HepG2 (cell line): ENCODE measurements around the gene USP5. TPM values are rescaled to one million over a fixed set of nuclear protein-coding genes. Genes with fewer than 3 reads are reported as not detected.
A peak's percentile ranks its signal among the peaks of the same experiment; 100 is the strongest.

ENCODE experiments used
- CERS6 ChIP-seq: sonication (generic); formaldehyde crosslinking; IDR thresholded peaks from 2 replicates; pipeline ENCODE4 v1.5.0; 2020; ENCODE audit warnings: missing genetic modification reagents
- CREB3 ChIP-seq: sonication (generic); formaldehyde crosslinking; IDR thresholded peaks from 2 replicates; pipeline ENCODE4 v1.5.0; 2020; ENCODE audit warnings: missing genetic modification reagents
- EED ChIP-seq: sonication (generic); formaldehyde crosslinking; IDR thresholded peaks from 2 replicates; pipeline ENCODE4 v1.5.0; 2020; ENCODE audit warnings: mild to moderate bottlenecking, missing genetic modification reagents
- GFI1 ChIP-seq: sonication (generic); formaldehyde crosslinking; IDR thresholded peaks from 2 replicates; pipeline ENCODE4 v1.5.0; 2020; ENCODE audit warnings: missing genetic modification reagents, mild to moderate bottlenecking, borderline replicate concordance
- HNRNPH1 ChIP-seq: fragments of 200-400 bp; formaldehyde crosslinking; optimal IDR thresholded peaks from 2 replicates; pipeline ENCODE3; 2017; ENCODE audit warnings: mild to moderate bottlenecking, low read depth, low read length
- IKZF1 ChIP-seq: fragments of 450-650 bp; IDR thresholded peaks from 2 replicates; pipeline ENCODE4 v1.7.1; 2016
- JUND ChIP-seq: sonication (generic); formaldehyde crosslinking; IDR thresholded peaks from 2 replicates; pipeline ENCODE4 v1.8.0; 2022; ENCODE audit warnings: mild to moderate bottlenecking, missing genetic modification reagents
- NFIB ChIP-seq: sonication (generic); formaldehyde crosslinking; IDR thresholded peaks from 2 replicates; pipeline ENCODE4 v1.9.0; 2021; ENCODE audit warnings: missing genetic modification reagents, mild to moderate bottlenecking, borderline replicate concordance
- NR3C1 ChIP-seq: sonication (generic); formaldehyde crosslinking; IDR thresholded peaks from 2 replicates; pipeline ENCODE4 v1.4.0; 2020; ENCODE audit warnings: missing genetic modification reagents
- PRPF4 ChIP-seq: fragments of 200-400 bp; formaldehyde crosslinking; IDR thresholded peaks from 2 replicates; pipeline ENCODE4 v1.6.1; 2016; ENCODE audit warnings: low read length, low read depth; ENCODE audit not compliant: poor library complexity, severe bottlenecking
- SP5 ChIP-seq: IDR thresholded peaks from 2 replicates; pipeline ENCODE4 v1.6.1; 2016; ENCODE audit warnings: low read depth, borderline replicate concordance
- TBX2 ChIP-seq: sonication (generic); formaldehyde crosslinking; IDR thresholded peaks from 2 replicates; pipeline ENCODE4 v1.5.0; 2020; ENCODE audit warnings: missing genetic modification reagents, mild to moderate bottlenecking, borderline replicate concordance
- TEAD3 ChIP-seq: optimal IDR thresholded peaks from 2 replicates; pipeline ENCODE3; 2016; ENCODE audit warnings: borderline replicate concordance
- ZNF503 ChIP-seq: sonication (generic); formaldehyde crosslinking; IDR thresholded peaks from 2 replicates; pipeline ENCODE4 v1.4.0; 2020; ENCODE audit warnings: missing genetic modification reagents
- ZNF549 ChIP-seq: sonication (generic); formaldehyde crosslinking; IDR thresholded peaks from 2 replicates; pipeline ENCODE4 v1.5.0; 2020; ENCODE audit warnings: missing genetic modification reagents
- ZNF562 ChIP-seq: sonication (generic); formaldehyde crosslinking; IDR thresholded peaks from 2 replicates; pipeline ENCODE4 v1.8.0; 2022; ENCODE audit warnings: missing genetic modification reagents, borderline replicate concordance
- ZNF674 ChIP-seq: sonication (generic); formaldehyde crosslinking; IDR thresholded peaks from 2 replicates; pipeline ENCODE4 v1.5.0; 2020; ENCODE audit warnings: low read depth, mild to moderate bottlenecking, missing genetic modification reagents
- ZNF878 ChIP-seq: sonication (generic); formaldehyde crosslinking; IDR thresholded peaks from 2 replicates; pipeline ENCODE4 v1.8.1; 2023; ENCODE audit warnings: mild to moderate bottlenecking, missing genetic modification reagents, moderate library complexity
- polyA plus RNA-seq, 8 experiments: library from polyadenylated mRNA; depleted of rRNA in 3 of 8; stranded (reverse) in 7 of 8; unstranded in 1 of 8; fragments of >200 nt; fragmentation: Illumina TruSeq in 4 of 8; extraction: Trizol in 4 of 8; gene quantifications; 2 replicates each; pipeline versions ENCODE4 v1.2.1 to v1.2.3, GENCODE V29; 2011 to 2016; ENCODE audit warnings: low read depth in 4 of 8, missing spikeins in 1 of 8, mixed read lengths in 1 of 8; ENCODE audit not compliant: insufficient read depth in 1 of 8
- total RNA-seq, 5 experiments: library from RNA; depleted of rRNA; stranded (reverse); fragments of >200 nt; fragmentation: Illumina TruSeq; extraction: Trizol; gene quantifications; 2 replicates each; pipeline ENCODE4 v1.2.3, GENCODE V29; 2016; ENCODE audit warnings: low read depth in 1 of 5
- TF ChIP-seq, protein P1 (sequence below): sonication (generic); formaldehyde crosslinking; IDR thresholded peaks from 2 replicates; pipeline ENCODE4 v1.4.0; 2020; ENCODE audit warnings: missing genetic modification reagents

The USP5 gene
- total and polyA plus RNA-seq, 2 of the 13 experiments (the other 11 are each of a cell fraction or from before 2014, with no cell fraction given) = 39.6 to 56.0 TPM

GRCh38 chr12:6828781-6829535, 23.0 kb upstream of the USP5 start (continued):
- TF ChIP-seq TBX2 (CRISPR knock-in tag) (peak; percentile 18), GFI1 (no peak), ZNF549 (CRISPR knock-in tag) (no peak), ZNF674 (CRISPR knock-in tag) (no peak), JUND (CRISPR knock-in tag) (no peak), ZNF878 (no peak), ZNF562 (CRISPR knock-in tag) (no peak), CREB3 (CRISPR knock-in tag) (no peak), NFIB (CRISPR knock-in tag) (no peak), CERS6 (CRISPR knock-in tag) (no peak), EED (CRISPR knock-in tag) (peak; percentile 85), HNRNPH1 (no peak), PRPF4 (no peak), NR3C1 (CRISPR knock-in tag) (no peak), TEAD3 (no peak), SP5 (CRISPR knock-in tag) (no peak), IKZF1 (no peak), ZNF503 (CRISPR knock-in tag) (no peak)
- TF ChIP-seq, protein P1, sequence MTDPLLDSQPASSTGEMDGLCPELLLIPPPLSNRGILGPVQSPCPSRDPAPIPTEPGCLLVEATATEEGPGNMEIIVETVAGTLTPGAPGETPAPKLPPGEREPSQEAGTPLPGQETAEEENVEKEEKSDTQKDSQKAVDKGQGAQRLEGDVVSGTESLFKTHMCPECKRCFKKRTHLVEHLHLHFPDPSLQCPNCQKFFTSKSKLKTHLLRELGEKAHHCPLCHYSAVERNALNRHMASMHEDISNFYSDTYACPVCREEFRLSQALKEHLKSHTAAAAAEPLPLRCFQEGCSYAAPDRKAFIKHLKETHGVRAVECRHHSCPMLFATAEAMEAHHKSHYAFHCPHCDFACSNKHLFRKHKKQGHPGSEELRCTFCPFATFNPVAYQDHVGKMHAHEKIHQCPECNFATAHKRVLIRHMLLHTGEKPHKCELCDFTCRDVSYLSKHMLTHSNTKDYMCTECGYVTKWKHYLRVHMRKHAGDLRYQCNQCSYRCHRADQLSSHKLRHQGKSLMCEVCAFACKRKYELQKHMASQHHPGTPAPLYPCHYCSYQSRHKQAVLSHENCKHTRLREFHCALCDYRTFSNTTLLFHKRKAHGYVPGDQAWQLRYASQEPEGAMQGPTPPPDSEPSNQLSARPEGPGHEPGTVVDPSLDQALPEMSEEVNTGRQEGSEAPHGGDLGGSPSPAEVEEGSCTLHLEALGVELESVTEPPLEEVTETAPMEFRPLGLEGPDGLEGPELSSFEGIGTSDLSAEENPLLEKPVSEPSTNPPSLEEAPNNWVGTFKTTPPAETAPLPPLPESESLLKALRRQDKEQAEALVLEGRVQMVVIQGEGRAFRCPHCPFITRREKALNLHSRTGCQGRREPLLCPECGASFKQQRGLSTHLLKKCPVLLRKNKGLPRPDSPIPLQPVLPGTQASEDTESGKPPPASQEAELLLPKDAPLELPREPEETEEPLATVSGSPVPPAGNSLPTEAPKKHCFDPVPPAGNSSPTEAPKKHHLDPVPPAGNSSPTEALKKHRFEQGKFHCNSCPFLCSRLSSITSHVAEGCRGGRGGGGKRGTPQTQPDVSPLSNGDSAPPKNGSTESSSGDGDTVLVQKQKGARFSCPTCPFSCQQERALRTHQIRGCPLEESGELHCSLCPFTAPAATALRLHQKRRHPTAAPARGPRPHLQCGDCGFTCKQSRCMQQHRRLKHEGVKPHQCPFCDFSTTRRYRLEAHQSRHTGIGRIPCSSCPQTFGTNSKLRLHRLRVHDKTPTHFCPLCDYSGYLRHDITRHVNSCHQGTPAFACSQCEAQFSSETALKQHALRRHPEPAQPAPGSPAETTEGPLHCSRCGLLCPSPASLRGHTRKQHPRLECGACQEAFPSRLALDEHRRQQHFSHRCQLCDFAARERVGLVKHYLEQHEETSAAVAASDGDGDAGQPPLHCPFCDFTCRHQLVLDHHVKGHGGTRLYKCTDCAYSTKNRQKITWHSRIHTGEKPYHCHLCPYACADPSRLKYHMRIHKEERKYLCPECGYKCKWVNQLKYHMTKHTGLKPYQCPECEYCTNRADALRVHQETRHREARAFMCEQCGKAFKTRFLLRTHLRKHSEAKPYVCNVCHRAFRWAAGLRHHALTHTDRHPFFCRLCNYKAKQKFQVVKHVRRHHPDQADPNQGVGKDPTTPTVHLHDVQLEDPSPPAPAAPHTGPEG (CRISPR knock-in tag) = no peak
